ENCODE data around the gene MAP2. TPM values are rescaled to one million over a fixed set of nuclear protein-coding genes. Genes with fewer than 3 reads are reported as not detected.

Gene MAP2
- total and polyA plus RNA-seq, 10 of the 15 experiments (the other 5 are each of a cell fraction or from before 2014, with no cell fraction given) = 0.01 TPM; not detected in 9

DNA sequence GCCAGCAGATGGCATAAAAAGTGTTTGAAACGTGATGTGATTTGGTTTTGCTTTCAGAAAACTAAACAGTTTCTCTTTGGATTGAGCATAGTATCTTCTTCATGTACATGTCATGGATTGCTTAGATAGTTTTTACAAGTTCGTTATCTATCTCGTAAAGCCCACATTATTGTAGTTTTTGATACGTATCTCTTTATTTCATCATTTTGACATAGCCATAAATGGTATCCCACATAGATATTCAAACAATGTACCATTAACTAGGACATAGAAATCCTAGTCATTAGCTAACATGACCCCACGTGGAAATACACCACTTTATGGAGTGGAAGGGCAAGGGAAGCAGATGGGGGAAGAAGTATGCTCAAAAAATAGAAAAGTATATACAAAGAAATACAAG, 93.6 kb downstream of the MAP2 start:
- FAIRE-seq = no peak
- no TSS peak for BruUV-seq (replicated peaks)
- Histone ChIP-seq H3K4me2 (ENCODE audit: control insufficient read depth, insufficient read depth) (no peak overlapping the region), H3K4me3 (no peak overlapping the region), H4K20me1 (ENCODE audit: control insufficient read depth, insufficient read depth) (no peaks in the 10 kb centered on the region), H3K9ac (ENCODE audit: control insufficient read depth, insufficient read depth, low read length) (no peak overlapping the region), H3K79me2 (ENCODE audit: control insufficient read depth, insufficient read depth, low read length) (no peaks in the 10 kb centered on the region), H2AFZ (ENCODE audit: control insufficient read depth, low read depth, low read length) (no peak overlapping the region), H3K27ac (ENCODE audit: control insufficient read depth, insufficient read depth) (no peak overlapping the region), H3K4me1 (ENCODE audit: control insufficient read depth, insufficient read depth, low read length) (no peaks in the 10 kb centered on the region), H3K36me3 (ENCODE audit: control insufficient read depth in 2 of 2, insufficient read depth in 2 of 2, low read length in 1 of 2) (no peaks in the 10 kb centered on the region), H3K27me3 (replicated peaks in 1 of 2; ENCODE audit: control insufficient read depth in 2 of 2, insufficient read depth in 2 of 2, low read length in 1 of 2) (no peaks in the 10 kb centered on the region), H3K9me3 (replicated peaks; ENCODE audit: control insufficient read depth, insufficient read depth, low read length) (no peaks in the 10 kb centered on the region)
- no peak for ATAC-seq
- TF ChIP-seq BCLAF1 (IDR thresholded peaks at IDR 0.05) = no peak
- TF ChIP-seq IKZF2 (IDR thresholded peaks at IDR 0.05) = no peak
- no peak for TF ChIP-seq KDM1A (IDR thresholded peaks at IDR 0.05; ENCODE audit: borderline replicate concordance)
- no peak for TF ChIP-seq E2F8 (IDR thresholded peaks at IDR 0.05; ENCODE audit: low read depth, partially characterized antibody)
- no peak for TF ChIP-seq NRF1 (conservative IDR thresholded peaks at IDR 0.05; ENCODE audit: low read depth, low read length)
- TF ChIP-seq ETV6 (conservative IDR thresholded peaks at IDR 0.05 in 1 of 2, IDR thresholded peaks at IDR 0.05 in 1 of 2; ENCODE audit: borderline replicate concordance in 1 of 2, low read depth in 1 of 2) = no peak
- no peak for TF ChIP-seq RFX5 (IDR thresholded peaks at IDR 0.05; ENCODE audit: low read depth, low read length)
- TF ChIP-seq MTA3 (IDR thresholded peaks at IDR 0.05; ENCODE audit: borderline replicate concordance, low read length) = no peak
- TF ChIP-seq TCF7 (IDR thresholded peaks at IDR 0.05; ENCODE audit: borderline replicate concordance) = no peak
- no peak for TF ChIP-seq CREB1 (IDR thresholded peaks at IDR 0.05; ENCODE audit: low read depth)
- no peak for TF ChIP-seq FOS (IDR thresholded peaks at IDR 0.05; ENCODE audit: borderline replicate concordance, extremely low read depth, insufficient read length)
- TF ChIP-seq EP300 (IDR thresholded peaks at IDR 0.05; ENCODE audit: borderline replicate concordance in 1 of 2, control insufficient read depth in 1 of 2, low read depth in 2 of 2, low read length in 2 of 2) = no peak
- no peak for TF ChIP-seq YY1 (IDR thresholded peaks at IDR 0.05; ENCODE audit: low read depth, low read length)
- DNase-seq (ENCODE audit: low read depth, low spot score) = no peak
- ChIA-PET POLR2A (no interaction called here), SMC1A (ENCODE audit: uncharacterized antibody, unreplicated experiment) (no interaction called here), CTCF (no interaction called here), RAD21 (ENCODE audit: unreplicated experiment) (no interaction called here)
- intact Hi-C loops (cut with micrococcal nuclease; ENCODE audit: unreplicated experiment) (no loop called here), in situ Hi-C loops (cut with MboI) (no loop called here)
- WGBS (ENCODE audit: insufficient coverage, insufficient replicate concordance, low lambda C conversion rate, missing lambda C conversion rate) = 27% methylated on average over 5 of the region's 5 CpGs

All from GM12878 (cell line).